K562 (cell line): ENCODE results near the gene PODN. TPM values are rescaled to one million over a fixed set of nuclear protein-coding genes. Genes with fewer than 3 reads are reported as not detected.

Experiments used
- ATAC-seq: fragments of 200-7000 bp; cut with Tn5 transposase; 3 replicates; pipeline ENCODE4 v1.9.1; 2020; ENCODE audit warnings: moderate library complexity
- BruUV-seq: library from RNA; stranded (reverse); fragments of 400-500 nt; replicated peaks from 2 replicates; lab custom pipeline; 2021; lab: Mats Ljungman, UMichigan
- CTCF ChIA-PET: fragments of 300-600 bp; formaldehyde crosslinking; extraction: SDS; loops from one replicate; lab custom pipeline; 2021; ENCODE audit warnings: low intra/inter-chr PET ratio; lab: Yijun Ruan, JAX
- POLR2A ChIA-PET: fragments of 300-600, 350-650 bp; sonication (Branson Sonifier 250); formaldehyde crosslinking; extraction: SDS; loops from one replicate; lab custom pipeline; 2021; ENCODE audit warnings: antibody characterized with exemption, inconsistent platforms; lab: Yijun Ruan, JAX
- DNase-seq, 4 experiments: peaks; one replicate each; pipeline versions ENCODE4 v3.0.0 to v3.0.0-alpha.2; 2011 to 2018; ENCODE audit warnings: low spot score in 3 of 4, mixed read lengths in 3 of 4; ENCODE audit errors: extremely low read depth in 1 of 4
- FAIRE-seq: peaks from 2 replicates; lab custom pipeline; 2011; peaks lifted over from hg19 to GRCh38; lab: Jason Lieb, UNC
- H2AFZ ChIP-seq: 2 replicates; pipeline ENCODE4 v1.6.0; 2011; ENCODE audit warnings: low read depth, low read length, control low read depth, inconsistent platforms
- H3K27ac ChIP-seq: fragments of 200-600 bp; 3 replicates; pipeline ENCODE4 v1.8.0; 2011; ENCODE audit warnings: low read depth, mild to moderate bottlenecking, control low read depth, inconsistent platforms, low read length, moderate library complexity, mixed read lengths; ENCODE audit errors: extremely low read depth
- H3K27me3 ChIP-seq, 2 experiments: fragments of 300-600 bp in 1 of 2; 2 replicates in 1 of 2; 3 replicates in 1 of 2; pipeline versions ENCODE4 v1.6.0 to v1.8.0; 2011; ENCODE audit warnings: inconsistent platforms in 2 of 2, low read length in 2 of 2, mild to moderate bottlenecking in 1 of 2, mixed read lengths in 1 of 2, moderate library complexity in 1 of 2; ENCODE audit not compliant: control insufficient read depth in 2 of 2, insufficient read depth in 2 of 2
- H3K36me3 ChIP-seq: fragments of 300-600 bp; 3 replicates; pipeline ENCODE4 v1.8.0; 2011; ENCODE audit warnings: mild to moderate bottlenecking, low read length, inconsistent platforms; ENCODE audit not compliant: control insufficient read depth, insufficient read depth
- H3K4me1 ChIP-seq, 2 experiments: fragments of 200-600 bp in 1 of 2; replicated peaks in 1 of 2; 2 replicates in 1 of 2; 3 replicates in 1 of 2; pipeline versions ENCODE4 v1.5.1 to v1.8.0; 2011; ENCODE audit warnings: inconsistent platforms in 2 of 2, low read length in 2 of 2, mild to moderate bottlenecking in 1 of 2, mixed read lengths in 1 of 2, moderate library complexity in 1 of 2; ENCODE audit not compliant: control insufficient read depth in 2 of 2, insufficient read depth in 2 of 2
- H3K4me2 ChIP-seq: 2 replicates; pipeline ENCODE4 v1.6.1; 2011; ENCODE audit warnings: low read length, control low read depth, inconsistent platforms, mixed read lengths; ENCODE audit not compliant: insufficient read depth
- H3K4me3 ChIP-seq: fragments of 200-600 bp; sonication (generic), shearing (Covaris generic); 2 replicates; pipeline ENCODE4 v1.5.1; 2016; ENCODE audit warnings: control low read depth, inconsistent platforms
- H3K79me2 ChIP-seq: fragments of 200-600 bp; 3 replicates; pipeline ENCODE4 v1.8.0; 2011; ENCODE audit warnings: low read length, inconsistent platforms; ENCODE audit not compliant: control insufficient read depth, insufficient read depth
- H3K9ac ChIP-seq, 2 experiments: 2 replicates each; pipeline versions ENCODE4 v1.6.0 to v1.6.1; 2011; ENCODE audit warnings: low read depth in 2 of 2, low read length in 2 of 2, control low read depth in 1 of 2, inconsistent platforms in 1 of 2, mild to moderate bottlenecking in 1 of 2, mixed read lengths in 1 of 2; ENCODE audit not compliant: insufficient read depth in 1 of 2
- H3K9me1 ChIP-seq: one replicate; pipeline ENCODE4 v1.6.0; 2011; ENCODE audit warnings: inconsistent platforms, mild to moderate bottlenecking, low read length, moderate library complexity; ENCODE audit not compliant: control insufficient read depth, insufficient read depth
- H3K9me3 ChIP-seq: replicated peaks from 2 replicates; pipeline ENCODE4 v1.5.1; 2011; ENCODE audit warnings: low read depth, low read length, inconsistent platforms; ENCODE audit not compliant: control insufficient read depth, insufficient read depth
- H4K20me1 ChIP-seq: replicated peaks from 2 replicates; pipeline ENCODE4 v1.6.1; 2011; ENCODE audit warnings: low read length, inconsistent platforms, mixed read lengths; ENCODE audit not compliant: control insufficient read depth, insufficient read depth
- BACH1 ChIP-seq: fragments of 200-800 bp; sonication (Bioruptor generic); IDR thresholded peaks from 2 replicates; pipeline ENCODE4 v1.6.1; 2016; ENCODE audit warnings: missing genetic modification characterization, missing compliant biosample characterization
- BMI1 ChIP-seq: fragments of 150-350 bp; IDR thresholded peaks from 2 replicates; pipeline ENCODE4 v1.6.1; 2014; ENCODE audit warnings: low read length
- MBD1 ChIP-seq: fragments of 250-450 bp; sonication (Bioruptor Pico); IDR thresholded peaks from 2 replicates; pipeline ENCODE4 v1.8.0; 2022; ENCODE audit warnings: inconsistent platforms
- MED1 ChIP-seq: sonication (generic); formaldehyde crosslinking; IDR thresholded peaks from 2 replicates; pipeline ENCODE4 v1.8.1; 2023; ENCODE audit warnings: missing genetic modification reagents, borderline replicate concordance
- POU5F1 ChIP-seq: fragments of 150-350 bp; IDR thresholded peaks from 2 replicates; pipeline ENCODE4 v1.6.1; 2014; ENCODE audit warnings: borderline replicate concordance, low read length, low read depth, mild to moderate bottlenecking; ENCODE audit not compliant: partially characterized antibody
- RB1 ChIP-seq: fragments of 450-650 bp; IDR thresholded peaks from 2 replicates; pipeline ENCODE4 v1.6.1; 2017; ENCODE audit warnings: low read depth, mild to moderate bottlenecking
- RBM25 ChIP-seq: fragments of 200-400 bp; formaldehyde crosslinking; IDR thresholded peaks from 2 replicates; pipeline ENCODE4 v1.6.1; 2018; ENCODE audit warnings: low read length, low read depth, moderate library complexity; ENCODE audit not compliant: severe bottlenecking
- YY1 ChIP-seq, 3 experiments: IDR thresholded peaks; 2 replicates each; pipeline ENCODE4 v1.6.1; 2011; ENCODE audit warnings: low read length in 2 of 3, mild to moderate bottlenecking in 2 of 3, moderate library complexity in 2 of 3, borderline replicate concordance in 1 of 3, control low read depth in 1 of 3, low read depth in 1 of 3; ENCODE audit not compliant: insufficient read depth in 3 of 3, insufficient replicate concordance in 2 of 3, control insufficient read depth in 1 of 3, insufficient read length in 1 of 3; ENCODE audit errors: extremely low read depth in 1 of 3
- ZBTB34 ChIP-seq: fragments of 250-450 bp; sonication (Bioruptor Pico); IDR thresholded peaks from 2 replicates; pipeline ENCODE4 v1.8.0; 2021; ENCODE audit warnings: mild to moderate bottlenecking, moderate library complexity
- WGBS: fragments of 100-300 bp; shearing (Covaris generic); methylation state at CpG from one replicate; pipeline ENCODE4 v1.1.6; 2016; ENCODE audit warnings: low coverage, mixed read lengths; ENCODE audit not compliant: insufficient coverage; ENCODE audit errors: missing lambda C conversion rate; 5-methylcytosine and 5-hydroxymethylcytosine counted together
- in situ Hi-C: fragments of 300-500 bp; cut with MboI; formaldehyde crosslinking; loops from 4 replicates; pipeline ENCODE4 v1.15.0; 2018; ENCODE audit warnings: inconsistent platforms, mixed read lengths
- intact Hi-C: fragments of 100-400 bp; cut with micrococcal nuclease; formaldehyde crosslinking; loops from 2 replicates; pipeline ENCODE4 v1.14.2; 2022
- polyA plus RNA-seq, 8 experiments: library from polyadenylated mRNA; depleted of rRNA in 4 of 8; stranded (reverse) in 5 of 8; unstranded in 3 of 8; fragments of >200 nt; fragmentation: Nextera tagmentation in 2 of 8; fragmentation: Illumina TruSeq in 1 of 8; extraction: Ambion mirVana in 2 of 8; extraction: Trizol in 1 of 8; gene quantifications; 2 replicates each; pipeline versions ENCODE4 v1.2.1 to v1.2.3, GENCODE V29; 2011 to 2014; ENCODE audit warnings: inconsistent platforms in 1 of 8, missing spikeins in 1 of 8
- total RNA-seq, 7 experiments: library from RNA; depleted of rRNA in 6 of 7; stranded (reverse); fragments of >200 nt in 6 of 7; fragmentation: Illumina TruSeq in 2 of 7; extraction: Trizol in 2 of 7; gene quantifications; 2 replicates each; pipeline versions ENCODE4 v1.2.1 to v1.2.3, GENCODE V29; 2011 to 2021; ENCODE audit warnings: low replicate concordance in 1 of 7

The PODN gene
- total and polyA plus RNA-seq, 9 of the 15 experiments (the other 6 are each of a cell fraction or from before 2014, with no cell fraction given): not detected

GRCh38 chr1:53090227-53091147 lies 28.5 kb downstream of the PODN start:
- no peaks in the 10 kb centered on the region for H4K20me1 ChIP-seq
- peak overlapping the region in 1 of 2 experiments; percentile 60; a peak in 1 of 4 replicates for H3K9ac ChIP-seq
- no TSS peak for BruUV-seq
- ATAC-seq (peak; percentile 68), FAIRE-seq (peak; percentile 15), DNase-seq (peak in 3 of 4 experiments; percentile 51 to 56 (median 53))
- peaks cover 29 to 50% of the 10 kb centered on the region in 2 experiments for H3K27me3 ChIP-seq
- ChIA-PET POLR2A (interaction anchor here (0.6 to 1.0 kb wide), 7 partner anchors 10 to 1352 kb away, joined by 3 to 4 read pairs (median 3); no protein-coding TSS in a partner anchor), CTCF (no interaction called here)
- intact Hi-C loops (no loop called here), in situ Hi-C loops (no loop called here)
- H2AFZ ChIP-seq: 0 out of 2 replicates have a peak overlapping the region, but pooled peaks have one; percentile 64
- H3K9me3 ChIP-seq: peaks cover 4% of the 10 kb centered on the region; the same call in 1 of the 2 replicates
- no peak overlapping the region for H3K27ac ChIP-seq
- 0 out of 2 replicates have a peak overlapping the region, but pooled peaks have one; percentile 13 for H3K4me2 ChIP-seq
- H3K9me1 ChIP-seq: no peaks in the 10 kb centered on the region
- peaks cover 8 to 57% of the 10 kb centered on the region in 2 experiments; a peak in 3 of 5 replicates for H3K4me1 ChIP-seq
- TF ChIP-seq RBM25 (no peak), MED1 (CRISPR knock-in tag) (no peak), YY1 (IDR thresholded peaks at IDR 0.05; ENCODE audit: borderline replicate concordance in 1 of 3, control insufficient read depth in 1 of 3, extremely low read depth in 1 of 3, insufficient read depth in 3 of 3, insufficient read length in 1 of 3, insufficient replicate concordance in 2 of 3, low read depth in 1 of 3, low read length in 2 of 3) (peak in 1 of 3 experiments; percentile 3), BACH1 (tag) (no peak), POU5F1 (no peak), MBD1 (no peak), BMI1 (no peak), RB1 (no peak), ZBTB34 (CRISPR knock-in tag) (no peak)
- no peak overlapping the region for H3K4me3 ChIP-seq
- no peaks in the 10 kb centered on the region for H3K36me3 ChIP-seq
- WGBS: 30% methylated on average over 34 of the region's 37 CpGs
- H3K79me2 ChIP-seq: no peaks in the 10 kb centered on the region
